BLaER1 treated with 17β-estradiol and CSF1 and Interleukin-3, amounts not matched to agents 10 nM and 100 nM (cell line): Measurements from ENCODE around the gene MXD1.

Experiments
- H3K27ac ChIP-seq, 11 experiments: shearing (Covaris generic); formaldehyde crosslinking; 2 replicates each; pipeline ENCODE4 v1.8.1; 2022
- H3K27me3 ChIP-seq, 11 experiments: shearing (Covaris generic); formaldehyde crosslinking; 2 replicates each; pipeline ENCODE4 v1.8.1; 2022
- H3K36me3 ChIP-seq, 11 experiments: shearing (Covaris generic); formaldehyde crosslinking; 2 replicates each; pipeline ENCODE4 v1.8.1; 2022
- H3K4me1 ChIP-seq, 10 experiments: shearing (Covaris generic); formaldehyde crosslinking; 2 replicates each; pipeline ENCODE4 v1.8.1; 2022
- H3K4me2 ChIP-seq, 11 experiments: shearing (Covaris generic); formaldehyde crosslinking; 2 replicates each; pipeline ENCODE4 v1.8.1; 2022
- H3K4me3 ChIP-seq, 10 experiments: shearing (Covaris generic); formaldehyde crosslinking; 2 replicates each; pipeline ENCODE4 v1.8.1; 2022
- H3K9ac ChIP-seq, 11 experiments: shearing (Covaris generic); formaldehyde crosslinking; 2 replicates each; pipeline ENCODE4 v1.8.1; 2022
- H3K9me3 ChIP-seq, 11 experiments: shearing (Covaris generic); formaldehyde crosslinking; replicated peaks in 1 of 11; 2 replicates each; pipeline ENCODE4 v1.8.1; 2022
- H4K20me1 ChIP-seq, 11 experiments: shearing (Covaris generic); formaldehyde crosslinking; 2 replicates each; pipeline ENCODE4 v1.8.1; 2022
- Cebpa-rat ChIP-seq, 11 experiments: shearing (Covaris generic); IDR thresholded peaks; 2 replicates each; pipeline ENCODE4 v1.8.1; 2022

The MXD1 gene

DNA sequence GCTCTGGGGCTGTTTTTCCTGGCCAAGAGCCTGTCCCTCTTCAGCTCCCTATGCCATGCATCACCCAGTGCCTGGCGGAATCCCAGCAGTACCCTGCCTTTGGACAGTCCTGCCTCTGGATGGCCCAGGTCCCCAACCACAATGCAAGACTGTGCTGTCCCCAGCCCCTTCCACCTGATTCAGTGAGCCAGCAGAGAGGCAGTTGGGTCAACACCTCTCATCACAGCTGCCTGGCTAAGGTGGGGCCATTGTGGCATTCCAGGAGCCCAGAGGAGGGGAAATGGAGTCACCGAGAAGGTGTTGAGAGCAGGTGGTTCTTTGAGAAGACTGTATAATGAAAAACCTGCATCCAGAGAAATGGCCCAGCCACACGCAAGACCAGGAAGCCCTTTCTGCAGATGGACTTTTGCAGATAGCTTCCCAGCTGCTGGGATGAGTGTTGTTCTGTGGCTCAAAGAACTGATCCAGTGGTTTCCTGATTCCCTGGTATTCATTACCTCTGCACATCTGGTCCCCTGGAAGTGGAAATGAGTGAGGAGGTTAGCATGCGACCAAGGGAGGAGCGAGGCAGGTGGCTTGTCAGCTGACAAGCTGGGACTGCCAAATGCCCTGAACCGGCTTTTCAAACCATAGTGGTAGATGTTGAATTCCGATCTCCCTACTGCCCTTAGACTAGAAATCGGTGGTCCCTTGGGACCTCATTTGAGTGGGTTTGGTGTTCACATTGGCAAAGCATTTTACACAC is 48.2 kb downstream of the MXD1 start:
- Histone ChIP-seq H4K20me1 (no peaks in the 10 kb centered on the region), H3K27me3 (no peaks in the 10 kb centered on the region), H3K36me3 (no peaks in the 10 kb centered on the region), H3K9me3 (no peaks in the 10 kb centered on the region), H3K4me2 (no peak overlapping the region), H3K9ac (no peak overlapping the region), H3K4me3 (no peak overlapping the region), H3K4me1 (peaks cover 1 to 21% (median 9%) of the 10 kb centered on the region in 10 experiments; a peak in 18 of 20 replicates), H3K27ac (no peak overlapping the region)
- TF ChIP-seq Cebpa-rat (IDR thresholded peaks at IDR 0.05) = no peak

DNA sequence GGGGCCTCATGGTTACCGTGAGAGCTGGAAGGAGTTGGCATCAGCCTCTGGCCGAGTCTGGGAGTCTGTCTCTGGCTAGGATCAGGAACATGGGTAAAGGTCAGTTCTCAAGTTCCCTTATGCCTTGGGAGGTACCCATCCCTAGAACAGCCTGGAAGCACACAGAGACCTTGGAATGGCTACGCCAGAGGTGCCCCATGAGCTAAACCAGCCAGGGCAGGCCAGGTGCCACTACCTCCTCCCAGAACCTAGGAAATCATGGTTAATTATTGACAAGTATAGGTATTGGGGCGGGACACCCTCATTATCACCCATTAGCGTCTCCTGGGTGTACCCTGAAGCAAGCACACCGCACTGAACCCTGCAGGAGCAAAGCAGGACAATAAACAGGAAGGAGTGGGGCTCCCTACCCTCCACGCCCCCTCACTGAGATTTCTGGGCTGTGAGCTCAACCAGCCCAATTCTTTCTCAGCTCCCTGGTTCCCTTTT is 49.5 kb downstream of the MXD1 start:
- Histone ChIP-seq H3K4me1 (peaks cover 0 to 21% (median 0%) of the 10 kb centered on the region in 10 experiments; a peak in 8 of 20 replicates), H3K36me3 (no peaks in the 10 kb centered on the region), H3K4me2 (peak overlapping the region in 5 of 11 experiments; percentile 6 to 79 (median 56); a peak in 7 of 22 replicates), H3K9me3 (no peaks in the 10 kb centered on the region), H3K27me3 (no peaks in the 10 kb centered on the region), H4K20me1 (no peaks in the 10 kb centered on the region), H3K27ac (peak overlapping the region in 3 of 11 experiments; percentile 11 to 44 (median 30); a peak in 4 of 22 replicates), H3K4me3 (no peak overlapping the region), H3K9ac (0 out of 22 replicates have a peak overlapping the region, but pooled peaks of 1 of the 11 experiments have one; percentile 2)
- TF ChIP-seq Cebpa-rat (IDR thresholded peaks at IDR 0.05) = no peak

DNA sequence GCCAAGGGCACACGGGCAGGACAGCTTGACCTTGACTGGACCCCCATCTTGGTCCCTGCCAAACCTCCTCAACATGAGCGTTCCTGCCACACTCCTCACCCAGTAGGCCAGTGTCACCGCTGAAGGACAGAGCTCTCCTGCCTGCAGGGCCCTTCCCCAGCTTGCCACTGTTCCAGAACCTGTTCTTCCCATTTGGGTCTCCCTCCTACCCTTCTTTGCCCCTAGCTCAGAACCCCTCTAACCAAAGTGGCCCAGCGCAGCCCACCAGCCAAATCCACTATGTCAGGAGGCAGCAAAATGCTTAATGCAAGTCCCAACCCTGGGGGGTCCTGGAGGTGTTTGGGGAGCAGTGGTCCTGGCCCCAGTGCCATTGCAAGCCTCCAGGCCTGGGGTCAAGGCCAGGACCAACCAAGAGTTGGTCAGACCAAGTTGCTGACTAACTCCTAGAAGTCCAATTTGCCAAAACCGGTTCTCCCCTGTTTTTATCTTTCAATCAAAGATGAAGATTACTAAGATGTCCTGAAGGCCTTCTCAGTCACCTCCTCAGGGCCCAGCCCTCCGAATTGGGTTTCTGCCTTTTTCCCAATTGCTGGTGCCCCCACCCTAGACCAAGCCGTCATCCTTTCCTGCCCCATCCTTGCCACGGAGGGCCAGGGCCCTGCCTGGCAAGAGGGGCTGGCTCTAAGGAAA is 51.0 kb downstream of the MXD1 start:
- Histone ChIP-seq H3K9ac (no peak overlapping the region), H3K4me2 (no peak overlapping the region), H3K9me3 (no peaks in the 10 kb centered on the region), H3K27me3 (no peaks in the 10 kb centered on the region), H4K20me1 (no peaks in the 10 kb centered on the region), H3K27ac (no peak overlapping the region), H3K4me1 (peaks cover 0 to 21% (median 0%) of the 10 kb centered on the region in 10 experiments; a peak in 8 of 20 replicates), H3K4me3 (no peak overlapping the region), H3K36me3 (no peaks in the 10 kb centered on the region)
- TF ChIP-seq Cebpa-rat (IDR thresholded peaks at IDR 0.05) = no peak

GRCh38 chr2:69966496-69966895 is 51.6 kb downstream of the MXD1 start:
- H3K4me2 ChIP-seq = no peak overlapping the region

DNA sequence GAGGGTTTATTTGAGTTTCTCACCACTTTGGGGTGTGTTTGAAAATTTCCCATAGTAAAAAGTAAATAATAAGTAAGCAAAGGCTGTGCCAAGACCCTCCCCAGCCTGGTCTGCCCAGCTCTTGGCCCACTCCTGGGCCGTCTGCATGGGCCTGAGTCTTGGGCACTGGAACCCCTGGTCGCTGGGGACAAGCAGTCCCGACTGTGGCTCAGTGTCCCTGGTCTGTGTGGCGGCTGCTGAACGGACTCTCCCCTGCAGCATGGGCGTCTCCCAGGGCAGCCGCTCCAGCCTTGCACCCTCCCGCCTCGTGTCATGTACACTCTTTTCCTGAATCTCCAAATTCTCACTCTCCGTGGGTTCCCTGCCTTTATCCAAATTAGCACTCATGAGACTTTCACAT is 53.7 kb downstream of the MXD1 start:
- H3K9me3 ChIP-seq = no peaks in the 10 kb centered on the region
- H3K27me3 ChIP-seq = no peaks in the 10 kb centered on the region
- H3K27ac ChIP-seq = no peak overlapping the region
- H3K36me3 ChIP-seq = no peaks in the 10 kb centered on the region
- H3K9ac ChIP-seq = no peak overlapping the region
- no peak overlapping the region for H3K4me3 ChIP-seq
- H3K4me2 ChIP-seq = no peak overlapping the region
- H3K4me1 ChIP-seq = peaks cover 0 to 19% (median 0%) of the 10 kb centered on the region in 10 experiments; a peak in 8 of 20 replicates
- TF ChIP-seq Cebpa-rat (IDR thresholded peaks at IDR 0.05) = no peak
- no peaks in the 10 kb centered on the region for H4K20me1 ChIP-seq

More at GRCh38 chr2:69966496-69966895, 51.6 kb downstream of the MXD1 start:
- H3K36me3 ChIP-seq = no peaks in the 10 kb centered on the region
- H3K27ac ChIP-seq = no peak overlapping the region
- no peaks in the 10 kb centered on the region for H3K27me3 ChIP-seq
- H3K9me3 ChIP-seq = no peaks in the 10 kb centered on the region
- no peaks in the 10 kb centered on the region for H4K20me1 ChIP-seq
- H3K4me3 ChIP-seq = no peak overlapping the region
- no peak overlapping the region for H3K9ac ChIP-seq
- H3K4me1 ChIP-seq = peaks cover 0 to 21% (median 0%) of the 10 kb centered on the region in 10 experiments; a peak in 8 of 20 replicates
- no peak for TF ChIP-seq Cebpa-rat (IDR thresholded peaks at IDR 0.05)

DNA sequence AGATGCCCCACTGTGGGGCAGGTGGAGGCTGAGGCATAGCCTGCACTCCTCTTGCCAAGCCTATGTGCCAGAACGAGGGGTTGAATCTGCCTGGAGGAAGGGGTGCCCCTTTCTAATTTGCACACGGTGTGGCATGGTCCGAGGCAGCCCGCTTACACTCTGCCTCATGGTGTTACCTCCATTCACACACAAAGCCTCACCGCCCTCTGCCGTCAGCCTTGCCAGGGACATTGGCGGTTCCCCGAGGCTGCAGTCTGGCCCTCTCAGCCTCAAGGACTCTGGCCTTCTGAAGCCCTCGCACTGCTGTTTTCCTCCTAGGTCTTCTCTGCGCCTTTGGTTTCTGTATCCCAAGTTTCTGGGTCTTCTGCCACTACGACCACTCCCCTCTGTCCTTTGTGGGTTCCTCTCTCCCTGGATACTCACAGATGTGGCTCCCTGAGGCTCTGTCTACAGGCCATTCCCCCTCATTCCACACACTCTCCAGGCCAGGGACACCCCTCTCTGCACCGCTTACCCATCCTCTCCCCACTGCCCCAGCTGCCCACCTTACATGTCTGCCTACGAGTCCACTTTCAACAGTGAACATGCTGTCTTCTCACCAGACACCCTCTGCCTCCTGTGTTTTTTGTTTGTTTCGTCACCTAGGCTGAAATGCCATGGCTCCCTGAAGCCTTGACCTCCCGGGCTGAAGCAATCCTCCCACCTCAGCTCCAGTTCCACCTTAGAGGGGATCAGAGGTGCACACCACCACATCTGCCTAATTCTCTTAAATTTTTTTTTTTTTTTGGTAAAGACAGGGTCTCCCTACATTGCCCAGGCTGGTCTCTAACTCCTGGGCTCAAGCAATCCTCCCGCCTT is 54.4 kb downstream of the MXD1 start:
- H3K36me3 ChIP-seq = no peaks in the 10 kb centered on the region
- no peak overlapping the region for H3K9ac ChIP-seq
- H3K27ac ChIP-seq = no peak overlapping the region
- H4K20me1 ChIP-seq = no peaks in the 10 kb centered on the region
- H3K4me1 ChIP-seq = peaks cover 0 to 13% (median 0%) of the 10 kb centered on the region in 10 experiments; a peak in 8 of 20 replicates
- no peak for TF ChIP-seq Cebpa-rat (IDR thresholded peaks at IDR 0.05)
- no peaks in the 10 kb centered on the region for H3K27me3 ChIP-seq
- H3K9me3 ChIP-seq = no peaks in the 10 kb centered on the region
- H3K4me3 ChIP-seq = no peak overlapping the region
- H3K4me2 ChIP-seq = no peak overlapping the region

- no peak for TF ChIP-seq Cebpa-rat (IDR thresholded peaks at IDR 0.05)
- no peak overlapping the region for H3K9ac ChIP-seq
- H3K4me2 ChIP-seq = no peak overlapping the region
These were observed 55.1 kb downstream of the MXD1 start for GRCh38 chr2:69969991-69970390.

GRCh38 chr2:69972822-69973221 is 57.9 kb downstream of the MXD1 start:
- Histone ChIP-seq H3K4me3 (no peak overlapping the region), H3K4me2 (no peak overlapping the region), H3K27ac (no peak overlapping the region), H3K9ac (no peak overlapping the region), H4K20me1 (no peaks in the 10 kb centered on the region), H3K4me1 (peaks cover 0 to 6% (median 0%) of the 10 kb centered on the region in 10 experiments; a peak in 3 of 20 replicates), H3K9me3 (no peaks in the 10 kb centered on the region), H3K27me3 (no peaks in the 10 kb centered on the region), H3K36me3 (no peaks in the 10 kb centered on the region)
- TF ChIP-seq Cebpa-rat (IDR thresholded peaks at IDR 0.05) = no peak

More at GRCh38 chr2:69969991-69970390, 55.1 kb downstream of the MXD1 start:
- Histone ChIP-seq H3K4me3 (no peak overlapping the region), H3K27me3 (no peaks in the 10 kb centered on the region), H3K4me1 (peaks cover 0 to 7% (median 0%) of the 10 kb centered on the region in 10 experiments; a peak in 6 of 20 replicates), H3K9me3 (no peaks in the 10 kb centered on the region), H4K20me1 (no peaks in the 10 kb centered on the region), H3K27ac (no peak overlapping the region), H3K36me3 (no peaks in the 10 kb centered on the region)
